Endothelial cell of umbilical vein (primary cell): Measurements from ENCODE around the gene FAM3C. TPM values are rescaled to one million over a fixed set of nuclear protein-coding genes. Genes with fewer than 3 reads are reported as not detected.

Experiments used
- BruUV-seq: library from RNA; stranded (reverse); fragments of 400-500 nt; replicated peaks from 2 replicates; lab custom pipeline; 2021; lab: Mats Ljungman, UMichigan
- CTCF ChIA-PET: fragments of 300-600, 350-600 bp; sonication (Branson Sonifier 250); formaldehyde crosslinking; loops from one replicate; lab custom pipeline; 2021; ENCODE audit warnings: antibody characterized with exemption, inconsistent platforms; lab: Charles Lee
- POLR2A ChIA-PET: fragments of 300-600, 350-600 bp; sonication (Branson Sonifier 250); formaldehyde crosslinking; loops from one replicate; lab custom pipeline; 2021; ENCODE audit warnings: antibody characterized with exemption, inconsistent platforms; lab: Charles Lee
- DNase-seq: peaks from one replicate; pipeline ENCODE4 v3.0.0-alpha.2; 2011; ENCODE audit warnings: low read depth, low spot score
- FAIRE-seq: peaks from 2 replicates; lab custom pipeline; 2011; peaks lifted over from hg19 to GRCh38; lab: Jason Lieb, UNC
- H2AFZ ChIP-seq: 2 replicates; pipeline ENCODE4 v1.6.0; 2012; ENCODE audit warnings: low read depth, low read length, control low read depth, inconsistent platforms
- H3K27ac ChIP-seq: 2 replicates; pipeline ENCODE4 v1.5.1; 2011; ENCODE audit warnings: low read depth, mild to moderate bottlenecking, control low read depth, low read length, moderate library complexity; ENCODE audit not compliant: insufficient read depth
- H3K27me3 ChIP-seq, 2 experiments: 2 replicates each; pipeline versions ENCODE4 v1.6.0 to v1.6.1; 2011; ENCODE audit warnings: low read length in 2 of 2, mixed read lengths in 1 of 2; ENCODE audit not compliant: control insufficient read depth in 2 of 2, insufficient read depth in 2 of 2
- H3K36me3 ChIP-seq, 2 experiments: 2 replicates in 1 of 2; 3 replicates in 1 of 2; pipeline ENCODE4 v1.5.1; 2011; ENCODE audit warnings: low read length in 2 of 2, mild to moderate bottlenecking in 1 of 2, moderate library complexity in 1 of 2; ENCODE audit not compliant: control insufficient read depth in 2 of 2, insufficient read depth in 2 of 2; ENCODE audit errors: extremely low read depth in 1 of 2
- H3K4me1 ChIP-seq: 3 replicates; pipeline ENCODE4 v1.5.1; 2011; ENCODE audit warnings: mild to moderate bottlenecking, low read length; ENCODE audit not compliant: control insufficient read depth, insufficient read depth; ENCODE audit errors: extremely low read depth
- H3K4me2 ChIP-seq: 2 replicates; pipeline ENCODE4 v1.6.1; 2011; ENCODE audit warnings: low read length, control low read depth, mixed read lengths; ENCODE audit not compliant: insufficient read depth
- H3K4me3 ChIP-seq, 3 experiments: fragments of 200-600 bp in 1 of 3; sonication (generic), shearing (Covaris generic) in 1 of 3; replicated peaks in 1 of 3; 2 replicates each; pipeline ENCODE4 v1.5.1; 2011 to 2016; ENCODE audit warnings: control low read depth in 3 of 3, low read length in 3 of 3, mild to moderate bottlenecking in 2 of 3, inconsistent platforms in 1 of 3, low read depth in 1 of 3, moderate library complexity in 1 of 3; ENCODE audit not compliant: insufficient read depth in 1 of 3
- H3K79me2 ChIP-seq: 2 replicates; pipeline ENCODE4 v1.6.0; 2012; ENCODE audit warnings: low read length, inconsistent platforms; ENCODE audit not compliant: control insufficient read depth, insufficient read depth
- H3K9ac ChIP-seq: replicated peaks from 2 replicates; pipeline ENCODE3; 2011; ENCODE audit warnings: low read length, control low read depth; ENCODE audit not compliant: insufficient read depth; ENCODE audit errors: extremely low read depth
- H3K9me1 ChIP-seq: replicated peaks from 3 replicates; pipeline ENCODE4 v1.6.0; 2011; ENCODE audit warnings: mild to moderate bottlenecking, low read length; ENCODE audit not compliant: control insufficient read depth, insufficient read depth; ENCODE audit errors: extremely low read depth
- H3K9me3 ChIP-seq: replicated peaks from 2 replicates; pipeline ENCODE4 v1.5.1; 2012; ENCODE audit warnings: low read length, inconsistent platforms; ENCODE audit not compliant: control insufficient read depth, insufficient read depth
- H4K20me1 ChIP-seq: replicated peaks from 2 replicates; pipeline ENCODE3; 2011; ENCODE audit warnings: mild to moderate bottlenecking, low read length; ENCODE audit not compliant: control insufficient read depth, insufficient read depth; ENCODE audit errors: extremely low read depth
- CTCF ChIP-seq, 2 donors: IDR thresholded peaks; 1 replicate in 1 of 2; 2 replicates in 1 of 2; pipeline ENCODE4 v1.5.1; 2011; ENCODE audit warnings: low read length in 2 of 2, mild to moderate bottlenecking in 2 of 2, moderate library complexity in 2 of 2, control low read depth in 1 of 2, inconsistent platforms in 1 of 2, low read depth in 1 of 2; ENCODE audit not compliant: insufficient read depth in 1 of 2; ENCODE audit errors: extremely low read depth in 1 of 2
- EZH2 ChIP-seq: IDR thresholded peaks from 2 replicates; pipeline ENCODE4 v1.6.1; 2012; ENCODE audit warnings: borderline replicate concordance, low read depth, mild to moderate bottlenecking, moderate library complexity, low read length, inconsistent platforms; ENCODE audit not compliant: severe bottlenecking
- FOS ChIP-seq: IDR thresholded peaks from 2 replicates; pipeline ENCODE4 v1.6.1; 2011; ENCODE audit warnings: mild to moderate bottlenecking, low read length, moderate library complexity, borderline replicate concordance; ENCODE audit not compliant: insufficient read depth
- GATA2 ChIP-seq: IDR thresholded peaks from 2 replicates; pipeline ENCODE4 v1.7.0; 2011; ENCODE audit warnings: low read depth, mild to moderate bottlenecking, moderate library complexity, mixed read lengths, low read length; ENCODE audit not compliant: insufficient read length, insufficient read depth
- JUN ChIP-seq: IDR thresholded peaks from 2 replicates; pipeline ENCODE4 v1.6.1; 2011; ENCODE audit warnings: borderline replicate concordance, low read depth; ENCODE audit not compliant: insufficient read length, insufficient read depth
- MAX ChIP-seq: IDR thresholded peaks from 2 replicates; pipeline ENCODE4 v1.6.1; 2011; ENCODE audit not compliant: insufficient read depth, insufficient read length
- MYC ChIP-seq: IDR thresholded peaks from one replicate; pipeline ENCODE4 v1.6.1; 2011; ENCODE audit warnings: mild to moderate bottlenecking, low read depth, low read length
- POLR2AphosphoS5 ChIP-seq: IDR thresholded peaks from 2 replicates; pipeline ENCODE4 v1.6.1; 2012; ENCODE audit warnings: low read depth, mild to moderate bottlenecking, control low read depth, low read length, moderate library complexity; ENCODE audit not compliant: insufficient read depth
- dilution Hi-C: fragments of 300-500 bp; cut with MboI; formaldehyde crosslinking; loops from one replicate; pipeline ENCODE4 v1.15.0; 2019; ENCODE audit warnings: low sequenced_read_pairs; ENCODE audit not compliant: extremely low pct_ligation_motif_present
- intact Hi-C: fragments of 100-400 bp; cut with micrococcal nuclease; formaldehyde crosslinking; loops from one replicate; pipeline ENCODE4 v1.10.0; 2022
- polyA plus RNA-seq, 4 experiments: library from polyadenylated mRNA; depleted of rRNA in 3 of 4; stranded (reverse) in 3 of 4; unstranded in 1 of 4; fragments of >200 nt; gene quantifications; 2 replicates each; pipeline versions ENCODE4 v1.2.1 to v1.2.3, GENCODE V29; 2011 to 2012; ENCODE audit warnings: missing spikeins in 1 of 4
- total RNA-seq: library from RNA; stranded (reverse); gene quantifications from 2 replicates; pipeline ENCODE4 v1.2.3, GENCODE V29; 2021

FAM3C gene
- total and polyA plus RNA-seq, 2 donors (not counting 3 experiments of a cell fraction or from before 2014, with no cell fraction given), result 20.2 to 50.0 TPM

- Histone ChIP-seq H2AFZ (no peak overlapping the region), H3K4me1 (no peaks in the 10 kb centered on the region), H3K36me3 (no peaks in the 10 kb centered on the region), H3K27ac (no peak overlapping the region), H3K9me1 (no peaks in the 10 kb centered on the region), H4K20me1 (no peaks in the 10 kb centered on the region), H3K4me3 (no peak overlapping the region), H3K9ac (no peak overlapping the region), H3K9me3 (no peaks in the 10 kb centered on the region), H3K4me2 (no peak overlapping the region), H3K27me3 (peaks cover 0 to 3% of the 10 kb centered on the region in 2 experiments), H3K79me2 (no peaks in the 10 kb centered on the region)
- intact Hi-C loops (no loop called here), dilution Hi-C loops (no loop called here)
- DNase-seq (no peak), FAIRE-seq (no peak)
- no peak for TF ChIP-seq FOS
- no peak for TF ChIP-seq GATA2
- TF ChIP-seq JUN, result no peak
- TF ChIP-seq MYC, result no peak
- TF ChIP-seq CTCF (IDR thresholded peaks at IDR 0.05; ENCODE audit: extremely low read depth in 1 of 2, insufficient read depth in 1 of 2, low read depth in 1 of 2, low read length in 2 of 2), result no peak
- no peak for TF ChIP-seq EZH2
- no peak for TF ChIP-seq MAX
- no peak for TF ChIP-seq POLR2AphosphoS5
- no TSS peak for BruUV-seq
- ChIA-PET CTCF (interaction anchor here (0.7 to 2.5 kb wide), 3 partner anchors 11 to 25 kb away, joined by 4 to 10 read pairs (median 4); partner anchors contain the start of gene FAM3C), POLR2A (no interaction called here)
Observed at GRCh38 chr7:121420976-121421375, 24.9 kb upstream of the FAM3C start.
